NK-92 (cell line): ENCODE results near the gene CMTM4.
"Not testable (repeated sequence)": the region's sequence is repeated elsewhere in the genome, so short reads cannot be mapped to it uniquely, and the experiment has no call there.

Experiments
- DNase-seq: peaks from one replicate; lab custom pipeline; 2025; ENCODE audit not compliant: unreplicated experiment; lab: John Stamatoyannopoulos, UW

CMTM4 gene

DNA sequence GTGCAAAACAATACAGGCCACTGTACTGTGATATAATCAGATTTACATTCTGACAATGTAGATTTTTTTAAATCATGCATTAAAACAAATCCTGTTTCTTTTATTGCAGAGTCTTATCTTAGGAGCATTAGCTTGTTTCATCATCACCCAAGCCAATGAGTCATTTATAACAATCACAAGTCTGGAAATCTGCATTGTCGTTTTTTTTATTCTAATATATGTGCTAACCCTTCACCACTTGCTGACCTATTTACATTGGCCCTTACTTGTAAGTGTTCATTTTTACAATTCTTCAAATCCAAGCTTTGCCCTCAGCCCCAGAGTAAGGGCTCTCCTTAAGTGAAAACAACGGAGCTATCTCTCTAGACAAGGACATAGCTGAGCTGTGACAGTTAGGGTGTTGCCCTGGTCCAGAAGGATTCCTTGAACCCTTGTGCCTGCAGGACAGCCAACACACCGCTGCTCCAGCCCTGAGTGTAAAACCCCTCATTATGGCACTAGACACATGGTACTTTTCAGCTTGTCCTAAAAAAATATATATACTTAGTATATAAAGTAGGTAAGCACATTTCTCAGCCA is 126.6 kb downstream of the CMTM4 start:
- no peak for DNase-seq

DNA sequence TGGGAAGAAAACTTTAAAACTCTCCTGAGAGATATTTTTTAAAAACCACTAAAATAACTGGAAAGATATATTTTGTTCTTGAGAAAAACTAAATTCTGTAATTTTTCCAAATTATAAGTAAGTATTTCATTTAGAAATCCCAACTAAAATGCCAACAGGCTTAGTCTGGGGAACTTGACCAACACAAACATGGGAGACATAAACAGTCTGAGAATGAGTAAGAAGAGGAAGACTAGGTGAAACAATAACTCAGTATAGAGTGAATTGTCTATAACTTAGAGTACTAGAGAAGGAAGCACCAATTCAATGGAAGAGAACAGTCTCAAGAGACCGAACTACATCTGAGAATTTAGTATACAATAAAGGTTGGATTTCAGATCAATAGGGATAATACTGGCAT is 127.4 kb downstream of the CMTM4 start:
- no peak for DNase-seq

DNA sequence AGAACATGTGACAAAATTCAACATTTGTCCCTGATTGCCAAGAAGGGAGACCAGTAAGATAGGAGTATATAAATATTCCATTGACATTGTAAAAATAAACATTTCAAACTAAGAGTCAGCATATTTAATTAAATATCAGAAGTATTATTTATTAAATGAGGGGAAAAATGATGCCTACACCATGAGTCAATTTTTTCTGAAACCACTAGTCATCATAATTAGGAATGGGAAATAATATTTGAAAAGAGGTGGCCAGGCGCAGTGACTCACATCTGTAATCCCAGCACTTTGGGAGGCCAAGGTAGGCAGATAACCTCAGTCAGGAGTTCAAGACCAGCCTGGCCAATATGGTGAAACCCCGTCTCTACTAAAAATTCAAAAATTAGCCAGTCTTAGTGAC is 128.2 kb downstream of the CMTM4 start:
- DNase-seq = no peak

- not testable (repeated sequence) for DNase-seq
These were observed 129.3 kb downstream of the CMTM4 start for GRCh38 chr16:66567270-66567669.

DNA sequence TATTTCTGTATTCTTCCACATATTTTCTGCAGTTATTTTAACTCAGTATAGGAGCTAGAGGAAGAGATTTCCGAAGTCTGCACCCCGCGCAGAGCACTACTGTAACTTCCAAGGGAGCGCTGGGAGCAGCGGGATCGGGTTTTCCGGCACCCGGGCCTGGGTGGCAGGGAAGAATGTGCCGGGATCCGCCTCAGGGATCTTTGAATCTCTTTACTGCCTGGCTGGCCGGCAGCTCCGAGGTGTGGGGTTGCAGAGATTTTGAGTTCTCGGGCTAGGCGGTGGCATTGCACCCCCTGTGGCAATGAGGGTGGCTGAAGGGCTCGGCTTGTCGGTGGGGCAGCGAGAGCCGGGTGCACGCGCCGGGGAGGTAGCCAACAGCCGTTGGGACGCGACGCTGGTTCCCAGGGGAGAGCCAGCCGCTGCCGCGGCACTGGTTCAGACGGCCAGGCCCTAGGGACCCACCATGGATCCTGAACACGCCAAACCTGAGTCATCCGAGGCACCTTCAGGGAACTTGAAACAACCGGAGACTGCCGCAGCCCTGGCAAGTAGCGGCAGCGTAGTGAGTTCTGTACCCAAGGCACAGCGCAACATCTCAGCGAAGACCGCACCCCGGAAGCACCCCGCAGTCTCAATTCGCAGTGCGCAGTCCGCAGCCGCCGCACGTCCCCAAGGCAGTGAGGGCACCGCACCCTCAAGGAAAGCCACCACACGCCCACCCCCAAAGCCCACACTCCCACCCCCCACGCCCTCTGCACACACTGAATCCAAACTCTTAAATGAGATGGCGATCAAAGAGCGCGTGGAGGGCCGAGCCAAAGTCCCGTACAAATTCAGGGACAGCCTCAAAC is 130.3 kb downstream of the CMTM4 start, which contains the start of gene CMTM1:
Gene CMTM1, plus strand, starts transcription at position 389 of the 851 bp plus-strand sequence. Its CDS starts 75 bp downstream, at position 464.
- no peak for DNase-seq
